WTC11 (cell line): ENCODE data around the gene TMEM212. TPM values are rescaled to one million over a fixed set of nuclear protein-coding genes. Genes with fewer than 3 reads are reported as not detected.

Experiments used
- ATAC-seq: fragments of 200-7000 bp; cut with Tn5 transposase; 2 replicates; pipeline ENCODE4 v1.10.0; 2021; ENCODE audit warnings: mild to moderate bottlenecking, moderate library complexity
- CTCF ChIA-PET: fragments of 300-600 bp; sonication (Branson Sonifier 250); formaldehyde crosslinking; loops from one replicate; lab custom pipeline; 2021; ENCODE audit warnings: antibody characterized with exemption; lab: Charles Lee
- POLR2A ChIA-PET: fragments of 350-600 bp; sonication (Branson Sonifier 250); formaldehyde crosslinking; loops from one replicate; lab custom pipeline; 2021; ENCODE audit warnings: antibody characterized with exemption; lab: Charles Lee
- DNase-seq: peaks from one replicate; pipeline ENCODE4 v3.0.0; 2021; ENCODE audit warnings: low spot score
- H3K27ac Mint-ChIP-seq: 2 replicates; pipeline ENCODE4 v1.8.0; 2021; ENCODE audit warnings: mixed read lengths
- H3K27me3 Mint-ChIP-seq: 2 replicates; pipeline ENCODE4 v1.8.0; 2021; ENCODE audit warnings: low read depth, mild to moderate bottlenecking, moderate library complexity, mixed read lengths
- H3K36me3 Mint-ChIP-seq: 2 replicates; pipeline ENCODE4 v1.8.0; 2021; ENCODE audit warnings: mixed read lengths
- H3K4me1 Mint-ChIP-seq: 2 replicates; pipeline ENCODE4 v1.8.0; 2022; ENCODE audit warnings: mixed read lengths
- H3K4me3 Mint-ChIP-seq: 2 replicates; pipeline ENCODE4 v1.8.0; 2021; ENCODE audit warnings: mild to moderate bottlenecking, moderate library complexity, mixed read lengths
- H3K9me3 Mint-ChIP-seq: 2 replicates; pipeline ENCODE4 v1.8.0; 2021; ENCODE audit warnings: mixed read lengths
- CREM ChIP-seq: sonication (generic); formaldehyde crosslinking; IDR thresholded peaks from 2 replicates; pipeline ENCODE4 v1.8.1; 2022; ENCODE audit warnings: mild to moderate bottlenecking, missing genetic modification reagents, moderate library complexity
- E2F1 ChIP-seq: sonication (generic); formaldehyde crosslinking; IDR thresholded peaks from 2 replicates; pipeline ENCODE4 v1.8.0; 2022; ENCODE audit warnings: mild to moderate bottlenecking, missing genetic modification reagents
- E2F4 ChIP-seq: sonication (generic); formaldehyde crosslinking; IDR thresholded peaks from 2 replicates; pipeline ENCODE4 v1.8.1; 2022; ENCODE audit warnings: low read depth, mild to moderate bottlenecking, moderate library complexity, missing genetic modification reagents, borderline replicate concordance
- EMX1 ChIP-seq: fragments of 250-450 bp; sonication (Bioruptor Pico); IDR thresholded peaks from 2 replicates; pipeline ENCODE4 v1.8.0; 2021; ENCODE audit warnings: mild to moderate bottlenecking
- FOXK1 ChIP-seq: sonication (generic); formaldehyde crosslinking; IDR thresholded peaks from 2 replicates; pipeline ENCODE4 v1.8.0; 2022; ENCODE audit warnings: mild to moderate bottlenecking, moderate library complexity, missing genetic modification reagents
- JAZF1 ChIP-seq: fragments of 250-450 bp; sonication (Bioruptor Pico); IDR thresholded peaks from 2 replicates; pipeline ENCODE4 v1.9.0; 2021; ENCODE audit warnings: moderate library complexity, mild to moderate bottlenecking, inconsistent platforms
- MAX ChIP-seq: sonication (generic); formaldehyde crosslinking; IDR thresholded peaks from 2 replicates; pipeline ENCODE4 v1.8.0; 2022; ENCODE audit warnings: mild to moderate bottlenecking, missing genetic modification reagents
- NFYB ChIP-seq: sonication (generic); formaldehyde crosslinking; conservative IDR thresholded peaks from 2 replicates; pipeline ENCODE4 v1.8.0; 2022; ENCODE audit warnings: low read depth, missing genetic modification reagents
- NR1H2 ChIP-seq: sonication (generic); formaldehyde crosslinking; IDR thresholded peaks from 2 replicates; pipeline ENCODE4 v1.9.0; 2021; ENCODE audit warnings: mild to moderate bottlenecking, moderate library complexity, missing genetic modification reagents
- NR2C2 ChIP-seq: sonication (generic); formaldehyde crosslinking; IDR thresholded peaks from 2 replicates; pipeline ENCODE4 v1.8.0; 2022; ENCODE audit warnings: mild to moderate bottlenecking, missing genetic modification reagents
- PRDM15 ChIP-seq: sonication (generic); formaldehyde crosslinking; IDR thresholded peaks from 2 replicates; pipeline ENCODE4 v1.8.0; 2022; ENCODE audit warnings: missing genetic modification reagents
- PRRX2 ChIP-seq: fragments of 250-450 bp; sonication (Bioruptor Pico); IDR thresholded peaks from 2 replicates; pipeline ENCODE4 v1.8.0; 2021; ENCODE audit warnings: mild to moderate bottlenecking
- RORB ChIP-seq: fragments of 250-450 bp; sonication (Bioruptor Pico); IDR thresholded peaks from 2 replicates; pipeline ENCODE4 v1.9.0; 2021; ENCODE audit warnings: mild to moderate bottlenecking
- TCF7 ChIP-seq: sonication (generic); formaldehyde crosslinking; IDR thresholded peaks from 2 replicates; pipeline ENCODE4 v1.8.0; 2022; ENCODE audit warnings: mild to moderate bottlenecking, low read depth, missing genetic modification reagents, moderate library complexity
- TP53 ChIP-seq: sonication (generic); formaldehyde crosslinking; IDR thresholded peaks from 2 replicates; pipeline ENCODE4 v1.8.1; 2023; ENCODE audit warnings: mild to moderate bottlenecking, missing genetic modification reagents
- USF2 ChIP-seq: sonication (generic); formaldehyde crosslinking; IDR thresholded peaks from 2 replicates; pipeline ENCODE4 v1.8.1; 2023; ENCODE audit warnings: mild to moderate bottlenecking, missing genetic modification reagents, moderate library complexity
- total RNA-seq: library from RNA; stranded (reverse); gene quantifications from 3 replicates; pipeline ENCODE4 v1.2.3, GENCODE V29; 2021
- TF ChIP-seq, protein P1 (sequence below): sonication (generic); formaldehyde crosslinking; IDR thresholded peaks from 2 replicates; pipeline ENCODE4 v1.8.0; 2023; ENCODE audit warnings: missing genetic modification reagents
- TF ChIP-seq, protein P2 (sequence below): sonication (generic); formaldehyde crosslinking; conservative IDR thresholded peaks from 2 replicates; pipeline ENCODE4 v1.8.1; 2022; ENCODE audit warnings: mild to moderate bottlenecking, missing genetic modification reagents
- TF ChIP-seq, protein P3 (sequence below): sonication (generic); formaldehyde crosslinking; IDR thresholded peaks from 2 replicates; pipeline ENCODE4 v1.8.1; 2022; ENCODE audit warnings: missing genetic modification reagents, borderline replicate concordance

TMEM212 gene
- total RNA-seq, 1 experiment from 2014 or later, result not detected

DNA sequence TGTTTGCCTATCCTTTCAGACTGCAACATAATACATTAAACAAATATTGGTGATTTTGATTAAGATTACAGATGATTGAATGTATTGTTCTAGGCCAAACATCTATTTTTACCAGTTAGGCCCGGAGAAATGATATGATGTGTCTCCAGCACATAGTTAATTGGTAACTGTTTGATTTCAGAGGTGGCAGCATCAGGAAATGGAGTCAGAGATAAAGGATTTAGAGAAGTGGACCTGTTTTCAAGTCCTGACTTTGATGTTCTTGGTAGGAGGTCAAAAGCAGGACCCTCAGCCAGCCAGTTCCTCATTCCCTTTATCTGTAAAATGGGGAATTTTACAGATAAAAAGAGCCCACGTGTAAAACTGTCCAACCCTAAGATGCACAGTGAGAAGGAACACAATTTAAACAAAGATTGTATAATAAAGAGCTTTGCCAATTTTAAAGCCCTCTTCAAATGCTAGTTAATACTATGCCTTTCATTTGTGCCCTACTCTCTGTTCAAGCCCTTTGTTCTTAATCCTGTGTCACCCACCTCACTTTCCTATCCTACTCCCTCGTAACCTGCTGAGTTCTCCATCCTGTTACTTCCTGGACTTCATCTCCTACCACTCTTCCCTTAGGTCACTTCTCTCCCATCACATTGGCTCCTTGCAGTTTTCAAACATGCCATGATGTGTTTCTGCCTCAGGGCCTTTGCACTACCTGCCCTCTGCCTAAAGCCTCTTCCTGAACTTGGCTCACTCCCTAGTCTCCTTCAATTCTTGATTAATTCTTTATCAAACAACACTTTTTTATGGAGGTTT, 2.5 kb downstream of the TMEM212 start:
- ATAC-seq (no peak), DNase-seq (no peak)
- Mint-ChIP-seq H3K4me3 (no peak overlapping the region), H3K27me3 (no peaks in the 10 kb centered on the region), H3K4me1 (peaks cover 20% of the 10 kb centered on the region), H3K9me3 (peaks cover 10% of the 10 kb centered on the region), H3K36me3 (no peaks in the 10 kb centered on the region), H3K27ac (no peak overlapping the region; the same call in 1 of the 2 replicates)
- TF ChIP-seq TCF7 (CRISPR knock-in tag) (no peak), JAZF1 (CRISPR knock-in tag) (no peak), USF2 (CRISPR knock-in tag) (no peak), PRDM15 (CRISPR knock-in tag) (no peak), MAX (CRISPR knock-in tag) (no peak), EMX1 (CRISPR knock-in tag) (no peak), FOXK1 (CRISPR knock-in tag) (no peak), CREM (CRISPR knock-in tag) (no peak), NR2C2 (CRISPR knock-in tag) (no peak), NFYB (CRISPR knock-in tag) (no peak), E2F4 (CRISPR knock-in tag) (no peak), TP53 (CRISPR knock-in tag) (no peak), PRRX2 (CRISPR knock-in tag) (no peak), NR1H2 (CRISPR knock-in tag) (no peak), RORB (CRISPR knock-in tag) (no peak), E2F1 (CRISPR knock-in tag) (no peak)
- TF ChIP-seq, protein P1, sequence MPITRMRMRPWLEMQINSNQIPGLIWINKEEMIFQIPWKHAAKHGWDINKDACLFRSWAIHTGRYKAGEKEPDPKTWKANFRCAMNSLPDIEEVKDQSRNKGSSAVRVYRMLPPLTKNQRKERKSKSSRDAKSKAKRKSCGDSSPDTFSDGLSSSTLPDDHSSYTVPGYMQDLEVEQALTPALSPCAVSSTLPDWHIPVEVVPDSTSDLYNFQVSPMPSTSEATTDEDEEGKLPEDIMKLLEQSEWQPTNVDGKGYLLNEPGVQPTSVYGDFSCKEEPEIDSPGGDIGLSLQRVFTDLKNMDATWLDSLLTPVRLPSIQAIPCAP, result no peak
- TF ChIP-seq, protein P2, sequence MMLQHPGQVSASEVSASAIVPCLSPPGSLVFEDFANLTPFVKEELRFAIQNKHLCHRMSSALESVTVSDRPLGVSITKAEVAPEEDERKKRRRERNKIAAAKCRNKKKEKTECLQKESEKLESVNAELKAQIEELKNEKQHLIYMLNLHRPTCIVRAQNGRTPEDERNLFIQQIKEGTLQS (CRISPR knock-in tag), result no peak
- TF ChIP-seq, protein P3, sequence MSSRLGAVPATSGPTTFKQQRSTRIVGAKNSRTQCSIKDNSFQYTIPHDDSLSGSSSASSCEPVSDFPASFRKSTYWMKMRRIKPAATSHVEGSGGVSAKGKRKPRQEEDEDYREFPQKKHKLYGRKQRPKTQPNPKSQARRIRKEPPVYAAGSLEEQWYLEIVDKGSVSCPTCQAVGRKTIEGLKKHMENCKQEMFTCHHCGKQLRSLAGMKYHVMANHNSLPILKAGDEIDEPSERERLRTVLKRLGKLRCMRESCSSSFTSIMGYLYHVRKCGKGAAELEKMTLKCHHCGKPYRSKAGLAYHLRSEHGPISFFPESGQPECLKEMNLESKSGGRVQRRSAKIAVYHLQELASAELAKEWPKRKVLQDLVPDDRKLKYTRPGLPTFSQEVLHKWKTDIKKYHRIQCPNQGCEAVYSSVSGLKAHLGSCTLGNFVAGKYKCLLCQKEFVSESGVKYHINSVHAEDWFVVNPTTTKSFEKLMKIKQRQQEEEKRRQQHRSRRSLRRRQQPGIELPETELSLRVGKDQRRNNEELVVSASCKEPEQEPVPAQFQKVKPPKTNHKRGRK (CRISPR knock-in tag), result no peak
- ChIA-PET POLR2A (no interaction called here), CTCF (no interaction called here)
